H9 (cell line): ENCODE data around the gene FAM131C. TPM values are rescaled to one million over a fixed set of nuclear protein-coding genes. Genes with fewer than 3 reads are reported as not detected.

Experiments
- DNase-seq: peaks from one replicate; pipeline ENCODE4 v3.0.0-alpha.2; 2017
- H2AFZ ChIP-seq: one replicate; pipeline ENCODE4 v1.6.1; 2013; ENCODE audit warnings: mild to moderate bottlenecking, low read length, control low read depth, moderate library complexity
- H2AK5ac ChIP-seq: 2 replicates; pipeline ENCODE4 v1.6.1; 2013; ENCODE audit warnings: low read length, control low read depth, mixed read lengths; ENCODE audit not compliant: insufficient read length
- H2BK120ac ChIP-seq: one replicate; pipeline ENCODE4 v1.6.1; 2013; ENCODE audit warnings: low read depth, mild to moderate bottlenecking, low read length, control low read depth, inconsistent platforms; ENCODE audit not compliant: poor library complexity, severe bottlenecking
- H2BK12ac ChIP-seq: 2 replicates; pipeline ENCODE4 v1.6.1; 2013; ENCODE audit warnings: low read length, control low read depth, mixed read lengths, low read depth; ENCODE audit not compliant: insufficient read length
- H2BK15ac ChIP-seq: 2 replicates; pipeline ENCODE4 v1.6.1; 2013; ENCODE audit warnings: low read depth, low read length, control low read depth
- H2BK20ac ChIP-seq: one replicate; pipeline ENCODE4 v1.6.1; 2013; ENCODE audit warnings: low read depth, mild to moderate bottlenecking, low read length, control low read depth, inconsistent platforms; ENCODE audit not compliant: poor library complexity, severe bottlenecking
- H2BK5ac ChIP-seq: 2 replicates; pipeline ENCODE4 v1.6.1; 2013; ENCODE audit warnings: low read length, control low read depth, mixed read lengths; ENCODE audit not compliant: insufficient read length
- H3K14ac ChIP-seq: 2 replicates; pipeline ENCODE4 v1.6.1; 2013; ENCODE audit warnings: low read length, control low read depth; ENCODE audit not compliant: insufficient read depth
- H3K18ac ChIP-seq: 2 replicates; pipeline ENCODE4 v1.6.1; 2013; ENCODE audit warnings: low read depth, mild to moderate bottlenecking, mixed read lengths, low read length, control low read depth; ENCODE audit not compliant: insufficient read length
- H3K23ac ChIP-seq: 2 replicates; pipeline ENCODE4 v1.6.1; 2013; ENCODE audit warnings: low read length, control low read depth, mixed read lengths, low read depth; ENCODE audit not compliant: insufficient read length
- H3K23me2 ChIP-seq: 2 replicates; pipeline ENCODE4 v1.6.1; 2013; ENCODE audit warnings: low read depth, mild to moderate bottlenecking, mixed read lengths, low read length, control low read depth; ENCODE audit not compliant: insufficient read length, poor library complexity, severe bottlenecking
- H3K27ac ChIP-seq: 2 replicates; pipeline ENCODE4 v1.5.1; 2013; ENCODE audit warnings: low read length, control low read depth, mixed read lengths, low read depth; ENCODE audit not compliant: insufficient read length
- H3K27me3 ChIP-seq: 2 replicates; pipeline ENCODE4 v1.6.1; 2013; ENCODE audit warnings: low read length, control low read depth, inconsistent platforms; ENCODE audit not compliant: insufficient read depth
- H3K4ac ChIP-seq: 2 replicates; pipeline ENCODE4 v1.6.1; 2013; ENCODE audit warnings: low read depth, mild to moderate bottlenecking, control low read depth, inconsistent platforms, low read length, moderate library complexity
- H3K4me1 ChIP-seq: 2 replicates; pipeline ENCODE4 v1.6.1; 2013; ENCODE audit warnings: low read length, control low read depth, inconsistent platforms; ENCODE audit not compliant: insufficient read depth
- H3K4me2 ChIP-seq: 2 replicates; pipeline ENCODE4 v1.6.1; 2013; ENCODE audit warnings: low read length, control low read depth, mixed read lengths; ENCODE audit not compliant: insufficient read length, insufficient read depth
- H3K56ac ChIP-seq: 2 replicates; pipeline ENCODE4 v1.6.1; 2013; ENCODE audit warnings: low read depth, mild to moderate bottlenecking, mixed read lengths, low read length, control low read depth; ENCODE audit not compliant: insufficient read length
- H3K79me1 ChIP-seq: 2 replicates; pipeline ENCODE4 v1.6.1; 2013; ENCODE audit warnings: low read depth, mild to moderate bottlenecking, moderate library complexity, low read length, control low read depth, inconsistent platforms; ENCODE audit not compliant: insufficient read depth, poor library complexity, severe bottlenecking
- H3K79me2 ChIP-seq: 2 replicates; pipeline ENCODE4 v1.6.1; 2013; ENCODE audit warnings: low read length, control low read depth, inconsistent platforms; ENCODE audit not compliant: insufficient read depth
- H3K9ac ChIP-seq: 2 replicates; pipeline ENCODE4 v1.6.1; 2013; ENCODE audit warnings: low read length, control low read depth, mixed read lengths; ENCODE audit not compliant: insufficient read length; ENCODE audit errors: extremely low read depth
- H3K9me3 ChIP-seq: one replicate; pipeline ENCODE4 v1.6.1; 2013; ENCODE audit warnings: low read depth, low read length, inconsistent platforms; ENCODE audit not compliant: control insufficient read depth
- H3T11ph ChIP-seq: one replicate; pipeline ENCODE4 v1.6.1; 2013; ENCODE audit warnings: mild to moderate bottlenecking, low read length, control low read depth, inconsistent platforms
- H4K20me1 ChIP-seq: one replicate; pipeline ENCODE4 v1.6.1; 2013; ENCODE audit not compliant: control insufficient read depth, insufficient read length, insufficient read depth
- H4K5ac ChIP-seq: 2 replicates; pipeline ENCODE4 v1.6.1; 2013; ENCODE audit warnings: low read depth, mild to moderate bottlenecking, mixed read lengths, low read length, control low read depth; ENCODE audit not compliant: insufficient read length
- H4K8ac ChIP-seq: replicated peaks from 2 replicates; pipeline ENCODE4 v1.6.1; 2013; ENCODE audit warnings: low read length, control low read depth, mixed read lengths, low read depth; ENCODE audit not compliant: insufficient read length
- H4K91ac ChIP-seq: 2 replicates; pipeline ENCODE4 v1.6.1; 2013; ENCODE audit warnings: low read depth, mild to moderate bottlenecking, moderate library complexity, mixed read lengths, low read length, control low read depth; ENCODE audit not compliant: insufficient read length
- H3K27ac Mint-ChIP-seq, 3 experiments: 2 replicates in 2 of 3; 3 replicates in 1 of 3; pipeline ENCODE4 v1.8.0; 2020 to 2021; ENCODE audit warnings: mixed read lengths in 3 of 3, mild to moderate bottlenecking in 1 of 3, moderate library complexity in 1 of 3
- H3K27me3 Mint-ChIP-seq: 2 replicates; pipeline ENCODE4 v1.8.0; 2021; ENCODE audit warnings: low read depth, mild to moderate bottlenecking, moderate library complexity, mixed read lengths
- H3K36me3 Mint-ChIP-seq, 3 experiments: 2 replicates in 2 of 3; 3 replicates in 1 of 3; pipeline ENCODE4 v1.8.0; 2020 to 2021; ENCODE audit warnings: low read depth in 3 of 3, mixed read lengths in 3 of 3; ENCODE audit not compliant: insufficient read depth in 1 of 3
- H3K4me1 Mint-ChIP-seq, 2 experiments: 2 replicates each; pipeline ENCODE4 v1.8.0; 2020; ENCODE audit warnings: mixed read lengths in 2 of 2
- H3K4me3 Mint-ChIP-seq, 2 experiments: 2 replicates in 1 of 2; 3 replicates in 1 of 2; pipeline ENCODE4 v1.8.0; 2020 to 2021; ENCODE audit warnings: mild to moderate bottlenecking in 2 of 2, mixed read lengths in 2 of 2, moderate library complexity in 1 of 2
- H3K9me3 Mint-ChIP-seq, 2 experiments: 2 replicates in 1 of 2; 3 replicates in 1 of 2; pipeline ENCODE4 v1.8.0; 2020; ENCODE audit warnings: mild to moderate bottlenecking in 2 of 2, mixed read lengths in 2 of 2, moderate library complexity in 1 of 2
- CTCF ChIP-seq: fragments of 200-600 bp; sonication (generic); conservative IDR thresholded peaks from 3 replicates; pipeline ENCODE4 v1.8.0; 2021; ENCODE audit warnings: antibody characterized with exemption, mild to moderate bottlenecking
- WGBS: extraction: QIAGEN DNeasy Blood & Tissue Kit; methylation state at CpG from one replicate; pipeline ENCODE4 v1.1.7; 2013; ENCODE audit warnings: missing lambda C conversion rate, low lambda C conversion rate, mixed read lengths; ENCODE audit not compliant: insufficient read length; ENCODE audit errors: extremely low coverage; 5-methylcytosine and 5-hydroxymethylcytosine counted together
- total RNA-seq: library from RNA; stranded (reverse); gene quantifications from 2 replicates; pipeline ENCODE4 v1.2.1, GENCODE V29; 2021

FAM131C gene
- total RNA-seq, 1 experiment from 2014 or later, result 0.61 TPM

GRCh38 chr1:16066245-16066644 is 7.2 kb downstream of the FAM131C start:
- Mint-ChIP-seq H3K9me3 (no peaks in the 10 kb centered on the region), H3K36me3 (no peaks in the 10 kb centered on the region), H3K27me3 (peaks cover 29% of the 10 kb centered on the region), H3K4me3 (no peak overlapping the region), H3K4me1 (peaks cover 33 to 44% of the 10 kb centered on the region in 2 experiments), H3K27ac (no peak overlapping the region)
- Histone ChIP-seq H4K91ac (no peak overlapping the region), H3K4ac (no peak overlapping the region), H3K56ac (no peak overlapping the region), H2BK15ac (no peak overlapping the region), H3K79me2 (no peaks in the 10 kb centered on the region), H4K20me1 (no peaks in the 10 kb centered on the region), H4K5ac (no peak overlapping the region), H2BK5ac (no peak overlapping the region), H3K4me1 (peaks cover 3% of the 10 kb centered on the region; the same call in 1 of the 2 replicates), H3K9me3 (no peaks in the 10 kb centered on the region), H2BK20ac (no peak overlapping the region), H3K79me1 (no peaks in the 10 kb centered on the region), H4K8ac (no peak overlapping the region), H3K9ac (no peak overlapping the region), H3T11ph (no peak overlapping the region), H2AFZ (no peak overlapping the region), H2BK120ac (no peak overlapping the region), H3K23ac (no peak overlapping the region), H2BK12ac (no peak overlapping the region), H3K23me2 (no peaks in the 10 kb centered on the region), H3K4me2 (no peak overlapping the region), H3K18ac (no peak overlapping the region), H3K27ac (no peak overlapping the region), H3K27me3 (no peaks in the 10 kb centered on the region), H2AK5ac (no peak overlapping the region), H3K14ac (no peak overlapping the region)
- WGBS, result no CpG with 5 or more reads among the region's 4 CpGs
- DNase-seq, result no peak
- TF ChIP-seq CTCF, result no peak
